Limb (tissue), 2 donors: ENCODE data around the gene NSUN6.

Source experiments
- DNase-seq, 2 donors: peaks; one replicate each; pipeline ENCODE4 v3.0.0-alpha.2; 2016; ENCODE audit errors: extremely low spot score in 2 of 2

The NSUN6 gene

GRCh38 chr10:18504161-18504560 lies 147.2 kb downstream of the NSUN6 start:
- DNase-seq: no peak

DNA sequence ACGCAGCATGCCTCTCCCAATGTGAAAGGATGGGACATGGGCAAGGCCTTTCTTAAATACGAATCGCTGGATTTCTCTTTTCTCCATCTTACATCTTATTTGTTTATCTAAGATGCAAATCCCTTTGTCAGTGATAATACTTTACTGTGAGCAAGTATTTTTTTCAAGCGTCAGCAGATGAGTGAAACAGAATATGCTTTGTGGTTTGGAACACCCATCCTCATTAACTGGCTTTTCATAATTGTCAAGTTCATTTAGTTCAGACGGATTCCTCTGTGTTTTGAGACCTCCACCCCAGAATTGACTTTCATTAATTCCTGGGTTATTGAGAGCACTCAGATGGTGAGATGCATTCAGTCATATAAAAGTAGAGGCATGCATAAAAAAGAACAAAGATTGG lies 149.8 kb downstream of the NSUN6 start:
- no peak for DNase-seq

DNA sequence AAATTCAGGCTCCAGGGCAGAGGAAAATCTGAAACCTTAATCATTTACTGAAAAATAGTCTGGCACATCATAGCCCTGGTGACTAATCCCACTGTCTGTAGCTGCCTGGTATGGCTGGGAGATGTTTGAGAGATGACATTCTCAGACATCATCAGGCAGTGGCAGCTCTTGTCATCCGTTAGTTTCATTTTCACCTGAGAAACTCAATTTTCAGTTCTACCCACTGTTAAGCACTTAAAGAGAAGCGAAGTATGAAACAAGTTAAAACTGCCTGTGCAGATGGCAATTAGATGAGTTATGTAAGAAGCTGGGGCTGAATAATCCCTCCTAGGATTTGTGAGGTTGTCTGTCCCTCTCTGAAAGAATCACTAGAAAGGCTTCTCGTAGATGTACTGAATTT lies 150.2 kb downstream of the NSUN6 start:
- no peak for DNase-seq

- DNase-seq: no peak
Observed at GRCh38 chr10:18500576-18500975, 150.8 kb downstream of the NSUN6 start.

- no peak for DNase-seq
Observed at GRCh38 chr10:18498998-18499397, 152.4 kb downstream of the NSUN6 start.

DNA sequence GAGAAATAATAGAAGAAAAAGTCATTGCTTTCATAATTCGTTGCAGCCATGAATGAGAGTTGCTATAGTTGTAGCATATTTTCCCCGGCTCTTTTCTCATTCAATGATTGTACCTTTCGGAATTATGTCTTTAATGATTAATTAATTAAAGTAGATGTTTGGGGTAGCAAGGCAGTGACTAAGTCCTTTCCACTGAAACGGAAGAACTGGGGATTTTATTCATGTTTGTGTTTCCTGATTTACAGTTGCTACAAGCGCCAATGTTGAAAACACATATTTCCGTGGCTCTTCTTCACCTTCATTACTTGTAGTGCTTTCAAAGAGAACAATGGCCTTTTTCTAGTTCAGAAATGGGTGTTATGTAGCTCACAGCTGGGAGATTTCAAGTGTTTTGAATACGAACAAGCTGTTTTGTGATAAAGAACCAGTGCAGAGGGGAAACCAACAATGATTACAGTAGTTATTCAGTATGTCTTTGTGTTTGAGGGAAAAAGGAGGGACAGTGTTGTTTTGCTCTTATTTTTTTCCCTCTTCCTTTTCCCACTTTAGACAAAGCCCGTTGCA lies 153.5 kb downstream of the NSUN6 start:
- DNase-seq: no peak
